OCI-LY3 (cell line): Measurements from ENCODE around the gene TSC22D1.

ENCODE experiments used
- CTCF ChIP-seq: fragments of 200-600, 300-600 bp; sonication (generic); IDR thresholded peaks from 2 replicates; pipeline ENCODE4 v1.5.1; 2014; ENCODE audit warnings: antibody characterized with exemption, low read length, low read depth
- EZH2phosphoT487 ChIP-seq: fragments of 200-600 bp; shearing (Covaris generic); IDR thresholded peaks from 2 replicates; pipeline ENCODE4 v1.6.1; 2018; ENCODE audit warnings: antibody characterized with exemption, mixed run types, low read depth

- TF ChIP-seq CTCF (no peak), EZH2phosphoT487 (no peak)
Measured at GRCh38 chr13:44543369-44543768, 32.8 kb downstream of the TSC22D1 start.
